HG02884 (cell line): ENCODE measurements around the gene THOC1.
"Not testable (repeated sequence)": the region's sequence is repeated elsewhere in the genome, so short reads cannot be mapped to it uniquely, and the experiment has no call there.

Experiments
- ATAC-seq: cut with Tn5 transposase; IDR thresholded peaks from one replicate; pipeline ENCODE4 v1.9.1; 2021; ENCODE audit warnings: mild to moderate bottlenecking, moderate library complexity; ENCODE audit not compliant: unreplicated experiment

Gene THOC1

DNA sequence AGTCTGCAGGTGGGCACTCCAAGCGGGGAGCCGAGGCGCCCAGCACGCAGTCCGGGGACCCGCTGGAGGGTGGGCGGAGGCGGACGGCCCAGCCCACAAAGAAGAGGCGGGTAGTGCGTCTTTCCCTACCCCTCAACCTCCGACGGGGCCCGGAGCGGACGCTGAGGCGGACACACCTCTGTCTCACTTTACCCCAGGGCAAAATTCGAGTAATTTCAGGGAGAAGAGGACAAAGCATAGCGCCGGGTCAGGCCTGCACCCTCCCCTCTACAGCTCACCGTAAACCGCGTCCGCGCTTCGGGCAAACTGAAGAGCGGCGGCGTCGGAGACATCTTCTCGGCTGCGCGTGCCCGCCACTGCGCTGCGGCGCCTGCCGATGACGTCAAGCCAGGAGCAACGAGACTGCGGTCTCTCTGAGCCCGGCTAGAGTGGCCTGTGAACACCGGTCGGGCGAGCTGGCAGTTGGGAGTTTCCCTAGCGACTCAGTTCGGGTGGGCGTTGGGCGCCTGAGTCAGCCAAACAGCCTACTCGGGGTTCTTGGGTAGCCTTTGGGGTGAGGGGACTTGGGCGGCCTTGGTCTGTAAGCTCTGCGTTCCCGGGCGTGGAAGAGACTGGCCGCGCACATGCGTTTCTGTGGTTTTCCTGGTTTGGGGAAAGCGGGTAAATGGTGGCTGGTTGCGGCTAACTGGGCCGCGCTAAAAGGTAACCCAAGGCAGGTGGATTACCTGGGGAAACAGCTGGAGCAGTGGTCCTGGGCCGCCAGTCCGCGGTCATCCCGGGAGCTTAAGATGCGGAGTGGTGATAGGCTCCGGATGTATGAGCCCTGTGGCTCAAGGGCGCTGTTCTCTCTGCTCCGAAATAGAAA is at the start of gene THOC1:
THOC1 (minus strand) TSS at position 360 of the 865 bp plus-strand sequence; CDS start at position 332, 28 bp downstream.
- peak; percentile 89 for ATAC-seq

DNA sequence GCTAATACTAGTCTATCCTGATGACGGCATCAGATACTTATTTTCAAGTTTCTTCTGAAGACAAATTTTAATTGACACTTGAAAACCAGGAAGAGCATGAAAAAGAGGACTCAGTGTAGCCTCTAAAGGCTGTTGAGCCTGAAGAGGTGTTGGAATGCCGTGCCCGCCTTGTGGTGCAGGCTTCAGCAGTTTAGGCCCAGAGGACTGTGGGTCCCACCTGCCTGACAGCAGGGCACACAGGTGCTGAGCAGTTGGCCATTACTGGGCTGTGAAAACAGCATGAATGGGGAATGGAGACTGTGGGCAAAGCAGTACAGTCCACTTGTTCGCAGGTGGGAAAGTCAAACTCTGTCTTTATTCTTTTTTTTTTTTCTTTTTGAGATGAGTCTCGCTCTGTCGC is 49.8 kb upstream of the THOC1 start:
- no peak for ATAC-seq

GRCh38 chr18:316393-316792 is 48.5 kb upstream of the THOC1 start:
- no peak for ATAC-seq

DNA sequence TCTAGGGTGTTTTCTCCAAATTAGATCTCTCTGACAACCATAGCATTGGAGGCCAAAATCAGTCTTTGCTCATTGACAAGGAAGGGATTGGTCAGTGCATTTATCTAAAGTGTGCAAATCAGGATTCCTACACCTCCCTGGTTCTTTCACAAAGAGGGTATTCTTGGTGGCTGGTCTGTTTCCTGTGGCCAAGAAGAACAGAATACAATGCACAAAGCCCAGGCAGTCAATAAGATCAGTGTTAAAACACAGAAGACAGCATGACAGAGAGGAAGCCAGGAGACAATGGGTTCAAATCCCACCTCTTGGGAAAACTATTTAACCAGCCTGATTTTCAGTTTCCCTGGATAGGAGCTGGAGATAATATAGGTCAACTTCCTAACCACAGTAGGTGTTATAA is 46.1 kb upstream of the THOC1 start:
- ATAC-seq, result no peak

- no peak for ATAC-seq
These were observed 44.6 kb upstream of the THOC1 start for GRCh38 chr18:312415-312814.

DNA sequence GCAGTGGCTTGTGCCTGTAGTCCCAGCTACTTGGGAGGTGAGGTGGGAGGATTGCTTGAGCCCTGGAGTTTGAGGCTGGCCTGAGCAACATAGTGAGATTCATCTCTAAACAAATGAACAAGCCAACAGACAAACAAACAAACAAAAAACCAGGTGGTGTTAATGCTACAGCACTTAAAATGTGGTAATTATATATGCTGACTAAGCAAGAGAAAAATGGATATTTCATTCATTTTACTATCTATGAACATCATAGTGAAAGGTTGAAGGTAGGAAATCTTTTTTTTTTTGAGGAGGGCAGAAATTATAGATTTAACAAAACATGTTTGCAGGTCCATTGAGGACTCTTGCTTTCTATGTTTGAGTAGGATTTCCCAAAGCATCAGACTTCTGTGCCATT is 42.2 kb upstream of the THOC1 start:
- no peak for ATAC-seq

- not testable (repeated sequence) for ATAC-seq
These were observed 40.2 kb upstream of the THOC1 start for GRCh38 chr18:308086-308485.

GRCh38 chr18:306608-307255 is 38.9 kb upstream of the THOC1 start:
- no peak for ATAC-seq

DNA sequence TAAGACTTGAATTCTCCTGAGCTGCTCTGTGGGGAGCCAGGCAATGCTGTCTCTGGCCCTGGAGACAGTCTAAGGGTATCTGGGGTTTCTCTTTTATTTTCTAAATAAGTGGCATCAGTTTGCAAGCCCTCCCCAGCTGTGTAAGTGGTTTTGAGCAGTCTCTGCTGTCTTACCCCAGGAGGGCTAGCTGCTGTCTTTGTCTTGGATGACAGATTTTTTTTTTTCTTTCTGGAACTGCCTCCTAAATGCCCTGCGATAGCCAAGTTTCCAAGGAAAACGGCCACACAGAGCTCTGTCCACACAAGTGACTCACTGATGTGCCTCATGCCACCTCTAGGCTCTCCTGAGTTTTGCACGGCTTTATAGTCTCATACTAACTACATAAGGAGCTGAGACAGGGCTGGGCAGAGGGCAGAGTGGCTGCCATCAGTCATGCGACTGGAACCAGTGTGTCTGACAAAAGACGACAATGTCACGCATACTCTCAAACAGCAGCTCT is 37.2 kb upstream of the THOC1 start:
- no peak for ATAC-seq

DNA sequence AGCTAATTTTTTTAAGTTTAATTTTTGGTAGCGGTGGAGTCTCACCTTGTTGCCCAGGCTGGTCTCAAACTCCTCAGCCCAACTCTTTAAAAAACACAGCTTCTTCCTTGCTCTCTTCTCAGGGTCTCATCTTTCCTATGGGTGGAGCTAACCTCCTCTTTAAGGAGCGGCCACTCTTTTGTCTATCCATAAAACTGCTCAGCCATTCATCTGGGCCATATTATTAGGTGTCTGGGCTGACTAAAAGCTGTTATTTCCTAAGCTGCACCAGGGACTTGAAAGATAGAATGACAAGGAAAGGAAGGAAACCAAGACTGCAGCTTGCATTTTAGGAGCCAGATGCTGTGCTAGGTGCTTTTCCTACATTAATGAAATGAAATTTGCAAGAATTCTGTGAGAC is 35.8 kb upstream of the THOC1 start:
- no peak for ATAC-seq

DNA sequence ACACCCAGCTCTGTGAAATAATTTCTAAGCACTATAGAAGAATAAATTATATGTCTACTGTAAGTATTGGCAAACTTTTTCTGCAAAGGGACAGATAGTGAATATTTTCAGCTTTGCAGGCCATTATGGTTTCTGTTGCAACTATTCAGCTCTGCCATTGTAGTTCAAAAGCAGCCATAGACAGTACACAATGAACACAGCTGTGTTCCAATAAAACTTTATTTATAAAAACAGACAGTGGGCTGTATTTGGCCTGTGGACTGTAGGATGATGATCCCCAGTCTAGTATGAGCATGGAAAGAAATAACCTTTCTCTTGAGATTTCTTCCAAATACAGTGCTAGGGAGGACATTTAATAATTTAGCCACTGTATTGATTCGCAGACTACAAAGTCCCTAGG is 35.2 kb upstream of the THOC1 start:
- no peak for ATAC-seq

- no peak for ATAC-seq
These were observed 34.2 kb upstream of the THOC1 start for GRCh38 chr18:302097-302496.

- no peak for ATAC-seq
These were observed 30.1 kb upstream of the THOC1 start for GRCh38 chr18:297936-298335.

DNA sequence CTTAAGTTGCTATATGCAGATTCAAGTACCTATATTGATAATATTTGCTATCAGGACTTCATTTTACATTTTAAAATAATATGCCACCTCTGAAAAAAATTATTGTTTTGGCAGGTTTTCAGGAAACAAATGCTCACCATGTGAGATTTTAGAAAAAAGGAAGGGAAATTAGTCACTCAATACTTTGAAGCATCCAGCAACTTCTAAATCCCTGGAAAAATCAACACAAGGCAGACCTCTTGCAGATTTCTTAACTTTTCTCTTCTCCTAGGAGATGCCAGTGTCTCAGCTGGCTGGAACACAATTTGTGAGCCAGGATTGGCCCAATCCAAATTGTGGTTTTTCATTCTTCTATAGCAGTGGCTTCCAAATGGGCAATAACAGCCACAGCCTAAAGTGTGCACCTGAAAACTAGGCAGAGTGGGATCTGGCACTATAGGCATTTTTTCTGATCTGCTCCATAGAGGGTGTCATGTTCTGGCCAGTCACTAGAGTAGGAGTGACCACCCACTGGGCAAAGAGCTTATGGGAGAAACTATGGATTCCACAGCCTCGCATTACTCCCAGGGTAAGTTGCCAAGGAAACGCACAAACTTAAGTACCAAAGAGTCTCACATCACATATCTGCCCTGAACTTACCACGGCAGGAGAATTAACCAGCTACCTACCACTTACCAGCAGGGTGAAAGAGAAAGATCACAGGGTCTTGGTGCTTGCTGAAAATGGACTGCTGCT is 28.1 kb upstream of the THOC1 start:
- ATAC-seq, result no peak

DNA sequence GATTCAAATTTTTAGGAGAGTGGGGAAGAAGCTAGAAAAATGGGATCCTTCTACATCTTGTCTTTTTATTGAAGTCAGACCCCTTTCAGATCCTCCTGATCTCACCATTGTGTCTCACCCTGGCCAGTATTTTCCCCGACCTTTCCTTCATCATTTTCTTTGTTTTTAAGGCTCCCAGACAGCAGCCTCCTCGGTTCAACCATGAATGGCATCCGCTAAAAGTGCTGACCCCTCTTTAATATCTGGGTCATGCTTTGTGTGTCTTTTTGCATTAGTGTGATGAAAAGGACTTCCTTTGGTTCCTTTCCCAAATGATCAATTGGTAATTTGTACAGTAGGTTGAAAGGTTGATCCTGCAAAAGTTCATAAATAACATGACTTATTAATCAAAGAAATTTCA is 26.7 kb upstream of the THOC1 start:
- no peak for ATAC-seq

DNA sequence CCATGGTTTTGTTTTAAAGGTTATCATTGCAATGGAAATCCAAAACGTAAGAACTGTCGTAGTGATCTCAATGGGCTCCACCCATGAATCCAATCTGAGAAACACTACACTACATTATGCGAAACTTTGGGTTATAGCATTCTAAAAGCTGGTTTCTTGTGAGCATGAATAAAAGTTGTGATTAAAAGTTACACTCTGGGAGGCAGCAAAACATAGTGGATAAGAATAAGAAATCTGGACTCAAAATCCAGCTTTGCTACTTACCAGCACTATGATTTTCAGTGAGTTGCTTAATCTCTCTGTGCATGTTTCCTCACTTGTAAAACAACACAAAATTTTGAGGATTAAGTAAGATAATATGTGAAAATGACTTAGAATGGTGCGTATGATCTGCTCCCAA is 25.7 kb upstream of the THOC1 start:
- no peak for ATAC-seq

DNA sequence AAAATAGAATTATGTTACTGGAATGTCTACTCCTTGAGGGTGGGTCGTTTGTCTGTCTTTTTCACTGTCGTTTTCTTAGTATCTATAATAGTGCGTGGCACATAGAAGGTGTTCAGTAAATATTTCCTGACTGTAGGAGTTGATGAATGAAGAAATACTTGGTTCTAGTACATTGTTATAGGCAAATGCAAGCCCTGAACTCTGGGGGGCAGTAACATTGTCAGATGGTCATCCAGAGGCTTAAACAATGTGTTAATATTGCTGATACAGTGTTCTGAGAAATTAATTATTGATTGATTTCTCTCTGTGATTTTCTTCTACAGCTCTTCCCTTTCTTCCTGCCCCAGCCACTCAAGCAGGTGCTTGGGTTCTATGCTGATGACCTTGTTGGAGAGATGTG is 24.4 kb upstream of the THOC1 start:
- ATAC-seq, result no peak

GRCh38 chr18:289970-290369 is 22.1 kb upstream of the THOC1 start:
- not testable (repeated sequence) for ATAC-seq

DNA sequence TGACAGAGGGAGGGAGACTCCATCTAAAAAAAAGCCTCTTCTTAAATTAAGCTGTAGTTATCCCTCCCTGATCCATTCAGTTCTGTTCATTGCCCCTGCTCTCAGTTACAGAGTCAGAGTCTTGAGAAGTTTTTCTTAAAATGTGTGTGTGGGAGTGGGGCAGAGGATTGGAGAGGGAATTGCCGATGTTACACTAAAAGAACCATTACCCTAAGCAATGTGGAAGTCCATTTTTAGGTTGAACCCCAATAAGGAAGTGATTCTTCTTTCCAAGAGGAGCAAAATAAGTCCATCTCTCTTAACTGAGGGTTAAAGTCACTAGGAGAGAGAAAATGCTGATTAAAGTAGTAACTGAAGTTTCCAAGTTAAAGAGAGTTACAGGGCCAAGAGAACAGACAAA is 21.2 kb upstream of the THOC1 start:
- ATAC-seq, result no peak

GRCh38 chr18:286515-287310 is 18.9 kb upstream of the THOC1 start:
- ATAC-seq, result no peak

GRCh38 chr18:285817-286216 is 18.0 kb upstream of the THOC1 start:
- ATAC-seq, result no peak
